Cardiac muscle cell (in vitro differentiated cells and primary cell): ENCODE measurements around the gene MTHFSD. TPM values are rescaled to one million over a fixed set of nuclear protein-coding genes. Genes with fewer than 3 reads are reported as not detected.

Source experiments
- DNase-seq, 2 donors: peaks; one replicate each; pipeline versions ENCODE4 v3.0.0 to v3.0.0-alpha.2; 2010 to 2017; ENCODE audit warnings: low read depth in 1 of 2, low spot score in 1 of 2
- H3K27ac ChIP-seq: fragments of 200-600 bp; sonication (generic); 2 replicates; pipeline ENCODE4 v1.5.1; 2016
- H3K27me3 ChIP-seq: fragments of 200-600 bp; sonication (generic); 2 replicates; pipeline ENCODE4 v1.6.0; 2016; ENCODE audit warnings: control low read depth
- H3K36me3 ChIP-seq: fragments of 200-600 bp; sonication (generic); 2 replicates; pipeline ENCODE4 v1.5.1; 2016; ENCODE audit warnings: control low read depth
- H3K4me1 ChIP-seq: fragments of 200-600 bp; sonication (generic); 2 replicates; pipeline ENCODE4 v1.8.1; 2017; ENCODE audit warnings: low read depth, mild to moderate bottlenecking, mixed run types
- H3K4me3 ChIP-seq: fragments of 200-600 bp; sonication (generic); 2 replicates; pipeline ENCODE4 v1.5.1; 2016; ENCODE audit warnings: mild to moderate bottlenecking
- H3K9me3 ChIP-seq: fragments of 200-600 bp; sonication (generic); 2 replicates; pipeline ENCODE4 v1.5.1; 2017; ENCODE audit warnings: low read depth, mild to moderate bottlenecking, control low read depth
- polyA plus RNA-seq: library from polyadenylated mRNA; unstranded; fragments of >200 nt; fragmentation: Nextera tagmentation; extraction: Ambion mirVana; gene quantifications from 2 replicates; pipeline ENCODE4 v1.2.1, GENCODE V29; 2016
- total RNA-seq: library from RNA; depleted of rRNA; stranded (reverse); fragments of >200 nt; gene quantifications from 2 replicates; pipeline ENCODE4 v1.2.3, GENCODE V29; 2016
- TF ChIP-seq, protein P1 (sequence below): IDR thresholded peaks from 2 replicates; pipeline ENCODE4 v1.5.1; 2012; ENCODE audit warnings: low read depth, mild to moderate bottlenecking, low read length

Gene MTHFSD
- total and polyA plus RNA-seq, 2 experiments from 2014 or later: 23.0 to 36.0 TPM

DNA sequence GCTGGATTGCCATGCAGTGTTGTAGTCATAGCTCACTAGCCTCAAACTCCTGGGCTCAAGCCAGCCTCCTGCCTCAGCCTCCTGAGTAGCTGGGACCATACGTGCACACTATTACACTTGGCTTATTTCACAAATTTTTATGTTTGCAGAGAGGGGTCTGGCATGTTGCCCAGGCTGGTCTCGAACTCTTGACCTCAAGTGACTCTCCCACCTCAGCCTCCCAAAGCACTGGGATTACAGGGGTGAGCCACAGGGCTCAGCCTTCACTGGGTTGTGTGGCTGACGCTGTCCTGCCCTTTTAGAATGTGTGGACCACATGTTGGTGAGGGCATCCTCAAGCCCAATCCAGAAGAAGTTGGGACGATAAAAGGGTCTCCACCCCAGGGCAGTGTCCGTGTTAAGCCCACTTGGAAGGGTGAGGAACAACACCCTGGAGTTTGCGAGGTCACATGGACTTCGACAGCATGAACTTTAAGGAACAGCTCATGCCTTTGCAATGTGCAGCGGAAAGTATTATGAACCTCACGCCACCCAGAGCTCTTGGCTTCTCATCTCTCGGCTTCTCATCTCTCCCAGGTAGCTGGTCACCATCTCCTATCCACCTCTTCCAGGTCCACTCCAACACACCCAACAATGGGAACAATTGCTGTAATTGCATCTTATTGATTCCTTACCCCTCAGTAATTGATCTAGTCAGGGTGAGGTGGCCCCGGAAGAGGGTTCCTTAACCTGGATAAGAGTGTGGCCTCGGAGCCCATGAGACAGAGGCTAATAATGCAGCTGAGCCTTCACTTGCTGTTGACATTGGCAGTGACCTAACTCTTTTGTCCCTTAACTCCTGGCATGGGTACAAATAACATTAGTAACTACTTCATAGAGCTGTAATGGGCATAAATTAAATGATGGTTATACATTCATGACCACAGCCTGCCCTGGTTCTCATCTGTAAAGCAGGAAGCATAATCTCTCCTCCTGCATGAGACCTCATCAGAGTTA, 30.0 kb upstream of the MTHFSD start:
- Histone ChIP-seq H3K4me1 (no peaks in the 10 kb centered on the region), H3K9me3 (no peaks in the 10 kb centered on the region), H3K27me3 (peaks cover 37% of the 10 kb centered on the region), H3K36me3 (no peaks in the 10 kb centered on the region), H3K4me3 (no peak overlapping the region), H3K27ac (no peak overlapping the region)
- DNase-seq: no peak
- TF ChIP-seq, protein P1, sequence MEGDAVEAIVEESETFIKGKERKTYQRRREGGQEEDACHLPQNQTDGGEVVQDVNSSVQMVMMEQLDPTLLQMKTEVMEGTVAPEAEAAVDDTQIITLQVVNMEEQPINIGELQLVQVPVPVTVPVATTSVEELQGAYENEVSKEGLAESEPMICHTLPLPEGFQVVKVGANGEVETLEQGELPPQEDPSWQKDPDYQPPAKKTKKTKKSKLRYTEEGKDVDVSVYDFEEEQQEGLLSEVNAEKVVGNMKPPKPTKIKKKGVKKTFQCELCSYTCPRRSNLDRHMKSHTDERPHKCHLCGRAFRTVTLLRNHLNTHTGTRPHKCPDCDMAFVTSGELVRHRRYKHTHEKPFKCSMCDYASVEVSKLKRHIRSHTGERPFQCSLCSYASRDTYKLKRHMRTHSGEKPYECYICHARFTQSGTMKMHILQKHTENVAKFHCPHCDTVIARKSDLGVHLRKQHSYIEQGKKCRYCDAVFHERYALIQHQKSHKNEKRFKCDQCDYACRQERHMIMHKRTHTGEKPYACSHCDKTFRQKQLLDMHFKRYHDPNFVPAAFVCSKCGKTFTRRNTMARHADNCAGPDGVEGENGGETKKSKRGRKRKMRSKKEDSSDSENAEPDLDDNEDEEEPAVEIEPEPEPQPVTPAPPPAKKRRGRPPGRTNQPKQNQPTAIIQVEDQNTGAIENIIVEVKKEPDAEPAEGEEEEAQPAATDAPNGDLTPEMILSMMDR: no peak

DNA sequence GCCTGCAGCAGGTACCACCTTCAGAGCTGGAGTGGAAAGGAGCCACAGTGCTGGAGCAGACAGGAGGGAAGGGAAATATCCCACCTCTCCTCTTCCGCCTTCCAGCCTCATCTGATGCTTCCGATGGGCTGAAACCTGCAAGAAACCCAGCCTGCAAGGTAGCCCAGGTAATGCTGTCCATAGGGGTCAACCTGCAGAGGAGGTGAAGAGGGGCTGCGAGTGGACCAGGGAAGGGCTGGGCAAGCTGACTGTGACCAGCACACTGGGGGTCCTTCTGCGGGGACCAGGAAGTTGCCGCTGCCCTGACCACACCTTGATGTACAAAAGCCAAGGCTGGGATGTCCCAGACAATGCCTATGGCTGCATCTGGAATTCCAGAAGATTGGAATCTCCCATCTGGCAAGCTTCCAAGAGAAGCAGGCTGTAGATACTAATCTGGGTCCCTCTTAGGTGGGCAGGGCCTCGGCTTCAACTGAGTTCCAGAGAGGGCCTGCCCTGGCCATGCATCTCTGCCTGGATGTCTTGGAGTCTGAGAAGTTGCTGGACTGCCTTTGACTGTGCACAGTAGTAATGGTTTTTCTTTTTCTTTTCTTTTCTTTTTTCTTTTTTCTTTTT, 29.1 kb upstream of the MTHFSD start:
- Histone ChIP-seq H3K27me3 (peaks cover 42% of the 10 kb centered on the region), H3K4me1 (no peaks in the 10 kb centered on the region), H3K27ac (no peak overlapping the region), H3K4me3 (no peak overlapping the region), H3K36me3 (no peaks in the 10 kb centered on the region), H3K9me3 (no peaks in the 10 kb centered on the region)
- no peak for DNase-seq
- TF ChIP-seq, protein P1: no peak

DNA sequence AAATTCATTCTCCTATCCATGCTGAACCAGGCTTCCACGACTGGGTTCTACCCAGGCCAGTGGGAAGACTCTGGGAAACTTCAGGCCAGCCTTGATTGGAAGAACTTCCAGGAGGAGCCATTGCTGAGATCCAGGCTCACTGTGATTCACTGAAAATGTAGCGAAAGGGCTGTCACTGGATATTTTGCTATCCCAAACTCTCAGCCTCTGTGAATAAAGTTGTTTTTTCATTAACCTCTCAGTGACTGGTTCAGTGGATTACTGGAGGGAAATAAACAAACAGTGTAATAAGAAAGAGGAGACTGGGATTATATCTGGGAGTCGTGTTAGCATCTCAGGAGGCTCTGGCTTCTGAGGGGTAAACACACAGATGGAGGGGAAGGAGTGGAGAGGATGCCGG, 26.4 kb upstream of the MTHFSD start:
- H3K9me3 ChIP-seq: no peaks in the 10 kb centered on the region
- TF ChIP-seq, protein P1: no peak
- H3K27ac ChIP-seq: no peak overlapping the region
- no peak for DNase-seq
- H3K4me1 ChIP-seq: peaks cover 1% of the 10 kb centered on the region
- no peaks in the 10 kb centered on the region for H3K36me3 ChIP-seq
- no peak overlapping the region for H3K4me3 ChIP-seq
- H3K27me3 ChIP-seq: peaks cover 65% of the 10 kb centered on the region

DNA sequence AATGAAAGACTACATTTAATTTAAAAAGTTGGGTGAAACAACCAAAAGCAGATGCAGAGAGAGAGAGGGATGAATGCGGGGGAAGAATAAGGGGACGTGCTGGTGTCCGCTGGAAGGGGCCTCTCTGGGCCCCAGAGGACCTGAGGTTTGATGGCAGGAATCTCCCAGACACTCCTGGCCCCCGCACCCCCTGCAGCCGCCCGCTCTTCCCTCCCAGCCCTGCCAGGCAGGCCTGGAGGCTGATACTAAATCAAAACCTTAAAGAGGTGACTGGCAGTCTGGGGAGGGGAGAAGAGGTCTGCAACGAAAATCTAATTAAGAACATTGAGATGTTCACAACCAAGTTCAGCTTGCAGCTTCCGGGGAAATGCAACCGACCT, 25.7 kb upstream of the MTHFSD start:
- H3K27ac ChIP-seq: no peak overlapping the region
- no peak for DNase-seq
- H3K27me3 ChIP-seq: peaks cover 66% of the 10 kb centered on the region
- H3K4me3 ChIP-seq: no peak overlapping the region
- H3K9me3 ChIP-seq: no peaks in the 10 kb centered on the region
- TF ChIP-seq, protein P1: no peak
- H3K4me1 ChIP-seq: peaks cover 3% of the 10 kb centered on the region
- no peaks in the 10 kb centered on the region for H3K36me3 ChIP-seq

DNA sequence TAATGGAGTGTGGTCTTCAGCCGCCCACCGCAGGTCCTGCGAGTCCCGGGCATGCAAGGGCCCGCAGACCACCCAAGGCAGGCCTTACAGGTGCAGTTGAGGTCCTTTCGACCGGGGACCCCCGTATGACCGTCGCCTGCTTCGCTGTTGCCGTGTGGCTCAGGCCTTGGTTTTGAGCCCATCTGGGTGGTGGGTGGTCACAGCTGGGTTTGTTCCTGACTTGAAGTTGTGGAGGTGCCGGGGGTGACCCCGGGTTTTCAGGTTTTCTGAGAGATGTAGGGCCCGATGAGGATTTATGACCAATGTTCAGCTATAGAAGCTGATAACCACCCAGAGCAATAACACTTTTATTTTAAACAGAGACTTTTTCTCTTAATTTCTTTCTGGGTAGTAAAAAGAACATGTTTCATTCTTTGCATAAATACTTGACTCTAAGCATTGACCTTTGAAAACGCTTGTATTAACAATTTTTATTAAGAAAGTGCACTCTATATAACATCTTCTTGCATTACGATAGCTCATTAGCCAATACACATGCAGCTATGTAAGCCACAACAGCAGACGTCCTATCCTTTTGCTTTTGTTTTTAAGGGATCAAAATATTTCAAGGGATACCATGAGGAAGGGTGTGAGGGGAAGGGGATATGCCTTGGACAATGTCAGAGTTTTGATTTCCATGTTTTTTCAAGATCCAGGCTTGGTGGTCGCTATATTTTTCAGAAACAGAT, 25.2 kb upstream of the MTHFSD start:
- Histone ChIP-seq H3K4me3 (no peak overlapping the region), H3K27me3 (peaks cover 66% of the 10 kb centered on the region), H3K36me3 (no peaks in the 10 kb centered on the region), H3K9me3 (no peaks in the 10 kb centered on the region), H3K4me1 (peaks cover 3% of the 10 kb centered on the region), H3K27ac (no peak overlapping the region)
- DNase-seq: no peak
- TF ChIP-seq, protein P1: no peak
